ENCODE measurements around the gene ACSM3.

DNA sequence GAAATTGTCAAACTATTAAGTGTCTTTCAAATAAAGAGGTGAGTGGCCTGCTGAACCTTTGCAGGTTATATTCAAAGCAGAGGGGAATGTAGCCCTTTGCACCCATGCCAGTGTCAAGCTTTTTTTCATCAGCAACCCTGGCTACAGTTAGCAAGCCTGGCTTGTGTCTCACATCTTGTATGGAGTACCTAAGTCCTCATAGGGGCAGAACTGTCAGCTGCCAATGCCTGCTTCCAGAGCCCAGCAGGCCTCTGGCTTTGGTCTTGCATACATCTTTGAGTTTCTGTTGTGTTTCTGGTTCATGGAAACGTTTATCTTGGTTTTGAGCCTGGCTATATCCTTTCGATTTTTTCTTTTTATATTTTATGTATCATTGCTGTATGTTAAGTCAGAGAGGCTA, 69.3 kb downstream of the ACSM3 start:
- TF ChIP-seq, protein P1, sequence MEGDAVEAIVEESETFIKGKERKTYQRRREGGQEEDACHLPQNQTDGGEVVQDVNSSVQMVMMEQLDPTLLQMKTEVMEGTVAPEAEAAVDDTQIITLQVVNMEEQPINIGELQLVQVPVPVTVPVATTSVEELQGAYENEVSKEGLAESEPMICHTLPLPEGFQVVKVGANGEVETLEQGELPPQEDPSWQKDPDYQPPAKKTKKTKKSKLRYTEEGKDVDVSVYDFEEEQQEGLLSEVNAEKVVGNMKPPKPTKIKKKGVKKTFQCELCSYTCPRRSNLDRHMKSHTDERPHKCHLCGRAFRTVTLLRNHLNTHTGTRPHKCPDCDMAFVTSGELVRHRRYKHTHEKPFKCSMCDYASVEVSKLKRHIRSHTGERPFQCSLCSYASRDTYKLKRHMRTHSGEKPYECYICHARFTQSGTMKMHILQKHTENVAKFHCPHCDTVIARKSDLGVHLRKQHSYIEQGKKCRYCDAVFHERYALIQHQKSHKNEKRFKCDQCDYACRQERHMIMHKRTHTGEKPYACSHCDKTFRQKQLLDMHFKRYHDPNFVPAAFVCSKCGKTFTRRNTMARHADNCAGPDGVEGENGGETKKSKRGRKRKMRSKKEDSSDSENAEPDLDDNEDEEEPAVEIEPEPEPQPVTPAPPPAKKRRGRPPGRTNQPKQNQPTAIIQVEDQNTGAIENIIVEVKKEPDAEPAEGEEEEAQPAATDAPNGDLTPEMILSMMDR (IDR thresholded peaks at IDR 0.05), result no peak
- no peak for TF ChIP-seq POLR2A (IDR thresholded peaks at IDR 0.05)

Measured in esophagus squamous epithelium (tissue), 4 donors.